Mesendoderm (in vitro differentiated cells): ENCODE measurements around the gene FABP1.
A peak's percentile ranks its signal among the peaks of the same experiment; 100 is the strongest.

Experiments used
- DNase-seq: peaks from one replicate; pipeline ENCODE4 v3.0.0; 2013
- H2AK5ac ChIP-seq: 2 replicates; pipeline ENCODE4 v1.6.1; 2013; ENCODE audit warnings: low read length, inconsistent platforms
- H2BK120ac ChIP-seq: 2 replicates; pipeline ENCODE4 v1.6.1; 2013; ENCODE audit warnings: low read depth, mild to moderate bottlenecking, low read length, moderate library complexity, mixed read lengths
- H2BK15ac ChIP-seq: replicated peaks from 2 replicates; pipeline ENCODE4 v1.6.1; 2013; ENCODE audit warnings: low read depth, mild to moderate bottlenecking, moderate library complexity
- H2BK5ac ChIP-seq: 2 replicates; pipeline ENCODE4 v1.6.1; 2013; ENCODE audit warnings: low read length, inconsistent platforms
- H3K18ac ChIP-seq: 2 replicates; pipeline ENCODE4 v1.6.1; 2013; ENCODE audit warnings: mild to moderate bottlenecking, low read length, mixed read lengths
- H3K23ac ChIP-seq: one replicate; pipeline ENCODE4 v1.6.1; 2013; ENCODE audit warnings: low read length
- H3K27ac ChIP-seq: 2 replicates; pipeline ENCODE4 v1.5.1; 2013; ENCODE audit warnings: low read depth, mild to moderate bottlenecking, inconsistent platforms, low read length, moderate library complexity
- H3K27me3 ChIP-seq: 2 replicates; pipeline ENCODE4 v1.6.1; 2013; ENCODE audit warnings: low read length, control low read depth, mild to moderate bottlenecking, inconsistent platforms; ENCODE audit not compliant: insufficient read depth, poor library complexity
- H3K36me3 ChIP-seq: 2 replicates; pipeline ENCODE4 v1.6.1; 2013; ENCODE audit warnings: low read length, inconsistent platforms; ENCODE audit not compliant: control insufficient read depth, insufficient read depth
- H3K4ac ChIP-seq: one replicate; pipeline ENCODE4 v1.6.1; 2013; ENCODE audit warnings: low read depth, mild to moderate bottlenecking, low read length, moderate library complexity
- H3K4me1 ChIP-seq: 2 replicates; pipeline ENCODE4 v1.6.1; 2013; ENCODE audit warnings: low read depth, low read length, inconsistent platforms; ENCODE audit not compliant: control insufficient read depth
- H3K4me2 ChIP-seq: 2 replicates; pipeline ENCODE4 v1.6.1; 2013; ENCODE audit warnings: low read length
- H3K4me3 ChIP-seq: 2 replicates; pipeline ENCODE4 v1.5.1; 2013; ENCODE audit warnings: mild to moderate bottlenecking, low read length
- H3K56ac ChIP-seq: one replicate; pipeline ENCODE4 v1.6.1; 2013; ENCODE audit warnings: low read length
- H3K79me1 ChIP-seq: 2 replicates; pipeline ENCODE4 v1.6.1; 2013; ENCODE audit warnings: low read length, inconsistent platforms
- H3K79me2 ChIP-seq: 2 replicates; pipeline ENCODE4 v1.6.1; 2013; ENCODE audit warnings: mild to moderate bottlenecking, low read length; ENCODE audit not compliant: control insufficient read depth, insufficient read depth
- H3K9ac ChIP-seq: 2 replicates; pipeline ENCODE4 v1.6.1; 2013; ENCODE audit warnings: low read length, inconsistent platforms
- H4K5ac ChIP-seq: one replicate; pipeline ENCODE4 v1.6.1; 2013; ENCODE audit warnings: low read length
- H4K8ac ChIP-seq: one replicate; pipeline ENCODE4 v1.6.1; 2013; ENCODE audit warnings: low read depth, mild to moderate bottlenecking, control low read depth, low read length, moderate library complexity
- WGBS: extraction: QIAGEN DNeasy Blood & Tissue Kit; methylation state at CpG from one replicate; pipeline ENCODE4 v1.1.7; 2013; ENCODE audit warnings: low lambda C conversion rate, missing lambda C conversion rate; ENCODE audit not compliant: insufficient coverage; ENCODE audit errors: extremely low coverage; 5-methylcytosine and 5-hydroxymethylcytosine counted together

The FABP1 gene

DNA sequence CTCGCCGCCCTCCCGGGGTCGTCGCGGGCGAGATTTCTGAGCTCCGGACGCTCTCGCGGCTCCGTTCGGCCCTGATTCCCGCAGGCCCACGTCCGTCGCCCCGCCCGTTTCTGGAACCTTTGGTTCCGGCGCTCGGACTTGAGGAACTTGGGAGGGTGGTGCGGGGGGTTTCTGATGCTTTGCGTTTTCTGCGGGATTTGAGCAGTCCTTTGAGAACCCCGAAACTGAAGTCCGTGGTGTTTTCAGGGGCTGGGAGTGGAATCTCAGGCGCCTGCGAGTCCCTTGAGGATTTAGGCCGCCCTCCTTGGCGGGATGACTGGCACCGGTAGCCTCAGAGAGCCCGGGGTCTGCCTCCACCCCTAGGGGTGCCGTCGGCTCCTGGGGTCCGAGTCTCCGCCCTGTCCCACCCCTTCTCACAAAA lies 42.6 kb upstream of the FABP1 start:
- no peaks in the 10 kb centered on the region for H3K79me1 ChIP-seq
- H3K4me1 ChIP-seq: peaks cover 4% of the 10 kb centered on the region
- peak overlapping the region; percentile 88 for H3K4ac ChIP-seq
- H2AK5ac ChIP-seq: no peak overlapping the region
- H3K27me3 ChIP-seq: no peaks in the 10 kb centered on the region
- no peak overlapping the region for H4K5ac ChIP-seq
- H3K27ac ChIP-seq: no peak overlapping the region
- peak overlapping the region; percentile 54 for H3K56ac ChIP-seq
- peak overlapping the region; percentile 100 for H4K8ac ChIP-seq
- no peaks in the 10 kb centered on the region for H3K36me3 ChIP-seq
- no CpG with 5 or more reads among the region's 37 CpGs for WGBS
- peak overlapping the region; percentile 14 for H3K4me3 ChIP-seq
- H3K4me2 ChIP-seq: peak overlapping the region; percentile 19
- H3K79me2 ChIP-seq: no peaks in the 10 kb centered on the region
- no peak overlapping the region for H2BK15ac ChIP-seq
- DNase-seq: peak; percentile 47
- H2BK120ac ChIP-seq: no peak overlapping the region
- no peak overlapping the region for H3K23ac ChIP-seq
- peak overlapping the region; percentile 100 for H3K18ac ChIP-seq
- H3K9ac ChIP-seq: peak overlapping the region; percentile 51
- no peak overlapping the region for H2BK5ac ChIP-seq

GRCh38 chr2:88168386-88168785 lies 40.5 kb upstream of the FABP1 start:
- no peak overlapping the region for H4K5ac ChIP-seq
- no peak overlapping the region for H2AK5ac ChIP-seq
- H3K36me3 ChIP-seq: no peaks in the 10 kb centered on the region
- peaks cover 4% of the 10 kb centered on the region for H3K4me1 ChIP-seq
- H3K56ac ChIP-seq: no peak overlapping the region
- H4K8ac ChIP-seq: no peak overlapping the region
- H3K4ac ChIP-seq: no peak overlapping the region
- no peaks in the 10 kb centered on the region for H3K79me2 ChIP-seq
- WGBS: no CpG with 5 or more reads among the region's 7 CpGs
- DNase-seq: no peak
- no peak overlapping the region for H3K4me3 ChIP-seq
- no peak overlapping the region for H3K4me2 ChIP-seq
- H3K79me1 ChIP-seq: no peaks in the 10 kb centered on the region
- no peak overlapping the region for H3K27ac ChIP-seq
- no peak overlapping the region for H3K18ac ChIP-seq
- H2BK120ac ChIP-seq: no peak overlapping the region
- H3K23ac ChIP-seq: no peak overlapping the region
- H3K9ac ChIP-seq: no peak overlapping the region
- no peak overlapping the region for H2BK15ac ChIP-seq
- no peak overlapping the region for H2BK5ac ChIP-seq
- no peaks in the 10 kb centered on the region for H3K27me3 ChIP-seq

GRCh38 chr2:88167740-88168139 lies 39.9 kb upstream of the FABP1 start:
- H3K23ac ChIP-seq: no peak overlapping the region
- no peak overlapping the region for H3K9ac ChIP-seq
- no peak overlapping the region for H3K4ac ChIP-seq
- no peak overlapping the region for H3K4me3 ChIP-seq
- H3K79me2 ChIP-seq: no peaks in the 10 kb centered on the region
- no peak overlapping the region for H2BK5ac ChIP-seq
- H4K8ac ChIP-seq: no peak overlapping the region
- no peak overlapping the region for H3K4me2 ChIP-seq
- H2BK15ac ChIP-seq: no peak overlapping the region
- H3K36me3 ChIP-seq: no peaks in the 10 kb centered on the region
- no peaks in the 10 kb centered on the region for H3K79me1 ChIP-seq
- H2BK120ac ChIP-seq: no peak overlapping the region
- H3K56ac ChIP-seq: no peak overlapping the region
- H3K27ac ChIP-seq: no peak overlapping the region
- DNase-seq: no peak
- H4K5ac ChIP-seq: no peak overlapping the region
- H3K4me1 ChIP-seq: peaks cover 4% of the 10 kb centered on the region
- H3K27me3 ChIP-seq: no peaks in the 10 kb centered on the region
- WGBS: no CpG with 5 or more reads among the region's 2 CpGs
- H3K18ac ChIP-seq: no peak overlapping the region
- H2AK5ac ChIP-seq: no peak overlapping the region

GRCh38 chr2:88165332-88166003 lies 37.6 kb upstream of the FABP1 start:
- Histone ChIP-seq H3K18ac (no peak overlapping the region), H4K5ac (no peak overlapping the region), H4K8ac (no peak overlapping the region), H3K36me3 (no peaks in the 10 kb centered on the region), H3K9ac (no peak overlapping the region), H2AK5ac (no peak overlapping the region), H3K79me2 (no peaks in the 10 kb centered on the region), H3K56ac (no peak overlapping the region), H2BK5ac (no peak overlapping the region), H3K4me2 (no peak overlapping the region), H3K79me1 (no peaks in the 10 kb centered on the region), H3K4ac (no peak overlapping the region), H3K27me3 (no peaks in the 10 kb centered on the region), H3K4me1 (no peaks in the 10 kb centered on the region), H3K27ac (no peak overlapping the region), H2BK15ac (no peak overlapping the region), H2BK120ac (no peak overlapping the region), H3K23ac (no peak overlapping the region), H3K4me3 (no peak overlapping the region)
- WGBS: no CpG with 5 or more reads among the region's 1 CpG
- DNase-seq: no peak

GRCh38 chr2:88161446-88162244 lies 33.8 kb upstream of the FABP1 start:
- Histone ChIP-seq H3K79me2 (no peaks in the 10 kb centered on the region), H3K4ac (no peak overlapping the region), H3K27ac (no peak overlapping the region), H3K4me1 (no peaks in the 10 kb centered on the region), H2BK5ac (no peak overlapping the region), H3K4me3 (no peak overlapping the region), H3K27me3 (no peaks in the 10 kb centered on the region), H3K36me3 (no peaks in the 10 kb centered on the region), H2AK5ac (no peak overlapping the region), H4K5ac (no peak overlapping the region), H3K79me1 (no peaks in the 10 kb centered on the region), H4K8ac (no peak overlapping the region), H2BK120ac (no peak overlapping the region), H3K18ac (no peak overlapping the region), H3K4me2 (no peak overlapping the region), H2BK15ac (no peak overlapping the region), H3K9ac (no peak overlapping the region), H3K56ac (no peak overlapping the region), H3K23ac (no peak overlapping the region)
- DNase-seq: no peak
- no CpG with 5 or more reads among the region's 11 CpGs for WGBS
